ENCODE results near the gene INTS4. TPM values are rescaled to one million over a fixed set of nuclear protein-coding genes. Genes with fewer than 3 reads are reported as not detected.
"Not testable (repeated sequence)": the region's sequence is repeated elsewhere in the genome, so short reads cannot be mapped to it uniquely, and the experiment has no call there.

INTS4 gene
- total and polyA plus RNA-seq, 2 of the 8 experiments (the other 6 are each of a cell fraction or from before 2014, with no cell fraction given), result 27.0 to 31.3 TPM

- FAIRE-seq; H3K9ac ChIP-seq (replicated peaks in 1 of 4; ENCODE audit: extremely low read depth in 1 of 4, low read depth in 3 of 4, low read length in 3 of 4); H3K36me3 ChIP-seq (ENCODE audit: control insufficient read depth in 2 of 4, insufficient read depth in 4 of 4, low read length in 3 of 4); H3K27me3 ChIP-seq (replicated peaks in 1 of 4; ENCODE audit: control insufficient read depth in 3 of 4, extremely low read depth in 1 of 4, insufficient read depth in 3 of 4, low read length in 3 of 4); H3K4me1 ChIP-seq (replicated peaks in 1 of 4; ENCODE audit: control insufficient read depth in 3 of 4, insufficient read depth in 4 of 4, low read length in 3 of 4); H3K23ac ChIP-seq (ENCODE audit: insufficient read length); H3K56ac ChIP-seq (replicated peaks; ENCODE audit: insufficient read length, low read depth, low read length); H3K23me2 ChIP-seq (ENCODE audit: low read depth, low read length); H2AFZ ChIP-seq (ENCODE audit: low read length); H3K79me2 ChIP-seq (ENCODE audit: control insufficient read depth in 1 of 2, insufficient read depth in 2 of 2, low read length in 2 of 2); H2AK5ac ChIP-seq (ENCODE audit: low read depth, low read length); H3K79me1 ChIP-seq (ENCODE audit: low read depth, low read length); H2BK20ac ChIP-seq (ENCODE audit: low read length); H3K27ac ChIP-seq (ENCODE audit: low read depth, low read length); H2BK12ac ChIP-seq (ENCODE audit: low read depth, low read length); H4K5ac ChIP-seq (ENCODE audit: insufficient read length, low read depth, low read length); H4K8ac ChIP-seq (ENCODE audit: extremely low read depth, insufficient read depth, low read length); H3K4ac ChIP-seq (replicated peaks; ENCODE audit: insufficient read length, low read depth, low read length); H3K4me2 ChIP-seq (ENCODE audit: insufficient read depth in 1 of 2, low read depth in 2 of 2, low read length in 2 of 2); H4K20me1 ChIP-seq (replicated peaks in 1 of 2; ENCODE audit: control insufficient read depth in 1 of 2, insufficient read depth in 2 of 2, low read length in 2 of 2); H3K14ac ChIP-seq (ENCODE audit: insufficient read length); H3K4me3 ChIP-seq (ENCODE audit: extremely low read depth in 1 of 4, insufficient read depth in 2 of 4, low read depth in 3 of 4, low read length in 4 of 4); CTCF ChIA-PET (ENCODE audit: partially characterized antibody); H3K9me3 ChIP-seq (ENCODE audit: insufficient read depth in 2 of 2, low read depth in 1 of 2, low read length in 1 of 2); DNase-seq (ENCODE audit: low read depth in 1 of 2, low spot score in 2 of 2); POLR2A ChIA-PET (ENCODE audit: partially characterized antibody); H2BK120ac ChIP-seq (replicated peaks; ENCODE audit: low read depth, low read length); H2BK15ac ChIP-seq (ENCODE audit: low read length); H3K18ac ChIP-seq (ENCODE audit: extremely low read depth, low read length); H4K91ac ChIP-seq (replicated peaks; ENCODE audit: insufficient read length, low read length); H2BK5ac ChIP-seq (ENCODE audit: low read depth, low read length): not testable (repeated sequence)
- 90% methylated on average over 7 of the region's 7 CpGs; no CpG with 5 or more reads in 1 of the 2 experiments for WGBS, 2 experiments (ENCODE audit: extremely low coverage in 1 of 2, insufficient coverage in 1 of 2, insufficient read length in 1 of 2, insufficient replicate concordance in 2 of 2, low coverage in 1 of 2, low lambda C conversion rate in 2 of 2, missing lambda C conversion rate in 1 of 2)
Measured at GRCh38 chr11:77891256-77891655, 103.2 kb downstream of the INTS4 start.

GRCh38 chr11:77890619-77891056, 103.8 kb downstream of the INTS4 start:
- WGBS, 2 experiments (ENCODE audit: extremely low coverage in 1 of 2, insufficient coverage in 1 of 2, insufficient read length in 1 of 2, insufficient replicate concordance in 2 of 2, low coverage in 1 of 2, low lambda C conversion rate in 2 of 2, missing lambda C conversion rate in 1 of 2), result 89% methylated on average over 4 of the region's 4 CpGs; no CpG with 5 or more reads in 1 of the 2 experiments
- not testable (repeated sequence) for FAIRE-seq

More at GRCh38 chr11:77890619-77891056, 103.8 kb downstream of the INTS4 start:
- H2BK20ac ChIP-seq (ENCODE audit: low read length); H3K23ac ChIP-seq (ENCODE audit: insufficient read length); H3K56ac ChIP-seq (replicated peaks; ENCODE audit: insufficient read length, low read depth, low read length); H3K18ac ChIP-seq (ENCODE audit: extremely low read depth, low read length); H2AFZ ChIP-seq (ENCODE audit: low read length); H3K4me1 ChIP-seq (replicated peaks in 1 of 4; ENCODE audit: control insufficient read depth in 3 of 4, insufficient read depth in 4 of 4, low read length in 3 of 4); POLR2A ChIA-PET (ENCODE audit: partially characterized antibody); H3K4me2 ChIP-seq (ENCODE audit: insufficient read depth in 1 of 2, low read depth in 2 of 2, low read length in 2 of 2); H3K27ac ChIP-seq (ENCODE audit: low read depth, low read length); H3K4me3 ChIP-seq (ENCODE audit: extremely low read depth in 1 of 4, insufficient read depth in 2 of 4, low read depth in 3 of 4, low read length in 4 of 4); H3K36me3 ChIP-seq (ENCODE audit: control insufficient read depth in 2 of 4, insufficient read depth in 4 of 4, low read length in 3 of 4); H2BK15ac ChIP-seq (ENCODE audit: low read length); H3K27me3 ChIP-seq (replicated peaks in 1 of 4; ENCODE audit: control insufficient read depth in 3 of 4, extremely low read depth in 1 of 4, insufficient read depth in 3 of 4, low read length in 3 of 4); H3K79me1 ChIP-seq (ENCODE audit: low read depth, low read length); H2BK12ac ChIP-seq (ENCODE audit: low read depth, low read length); H3K14ac ChIP-seq (ENCODE audit: insufficient read length); H3K23me2 ChIP-seq (ENCODE audit: low read depth, low read length); H4K20me1 ChIP-seq (replicated peaks in 1 of 2; ENCODE audit: control insufficient read depth in 1 of 2, insufficient read depth in 2 of 2, low read length in 2 of 2); CTCF ChIA-PET (ENCODE audit: partially characterized antibody); H4K5ac ChIP-seq (ENCODE audit: insufficient read length, low read depth, low read length); H3K9me3 ChIP-seq (ENCODE audit: insufficient read depth in 2 of 2, low read depth in 1 of 2, low read length in 1 of 2); H2BK5ac ChIP-seq (ENCODE audit: low read depth, low read length); H2AK5ac ChIP-seq (ENCODE audit: low read depth, low read length); DNase-seq (ENCODE audit: low read depth in 1 of 2, low spot score in 2 of 2); H3K79me2 ChIP-seq (ENCODE audit: control insufficient read depth in 1 of 2, insufficient read depth in 2 of 2, low read length in 2 of 2); H3K9ac ChIP-seq (replicated peaks in 1 of 4; ENCODE audit: extremely low read depth in 1 of 4, low read depth in 3 of 4, low read length in 3 of 4); H4K91ac ChIP-seq (replicated peaks; ENCODE audit: insufficient read length, low read length); H2BK120ac ChIP-seq (replicated peaks; ENCODE audit: low read depth, low read length); H4K8ac ChIP-seq (ENCODE audit: extremely low read depth, insufficient read depth, low read length); H3K4ac ChIP-seq (replicated peaks; ENCODE audit: insufficient read length, low read depth, low read length): not testable (repeated sequence)
